C4-2B (cell line): ENCODE data around the gene HIP1.
"Not testable (repeated sequence)": the region's sequence is repeated elsewhere in the genome, so short reads cannot be mapped to it uniquely, and the experiment has no call there.

Experiments used
- H3K27ac ChIP-seq: fragments of 450-650 bp; 2 replicates; pipeline ENCODE4 v1.5.1; 2017
- CTCF ChIP-seq: fragments of 450-650 bp; conservative IDR thresholded peaks from 2 replicates; pipeline ENCODE4 v1.5.1; 2017; ENCODE audit warnings: mild to moderate bottlenecking
- ZFX ChIP-seq: fragments of 450-650 bp; IDR thresholded peaks from 2 replicates; pipeline ENCODE4 v1.6.1; 2017

HIP1 gene

DNA sequence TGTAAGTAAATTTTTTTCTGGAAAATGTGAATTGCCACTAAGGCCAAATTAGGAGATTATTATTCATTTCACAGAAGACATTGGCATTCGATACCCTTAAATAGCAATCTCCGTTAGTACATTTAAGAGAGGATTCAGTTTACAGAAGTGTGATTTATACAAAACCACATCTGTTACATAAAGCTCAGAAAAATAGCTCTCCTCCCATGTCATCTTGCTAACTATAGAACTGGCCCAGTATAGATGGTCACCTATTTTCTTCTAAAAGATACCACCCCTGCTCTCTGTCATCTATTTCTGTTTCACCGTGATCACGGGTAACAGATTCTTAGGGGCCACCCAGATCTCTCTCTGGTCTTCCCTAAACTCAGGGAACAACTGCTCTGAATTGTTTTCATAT lies 119.1 kb downstream of the HIP1 start:
- no peak overlapping the region for H3K27ac ChIP-seq
- TF ChIP-seq CTCF (no peak), ZFX (no peak)

GRCh38 chr7:75617634-75618234 lies 121.0 kb downstream of the HIP1 start:
- H3K27ac ChIP-seq: no peak overlapping the region
- no peak for TF ChIP-seq CTCF
- TF ChIP-seq ZFX: no peak

GRCh38 chr7:75616421-75617167 lies 122.1 kb downstream of the HIP1 start:
- TF ChIP-seq ZFX: no peak
- no peak for TF ChIP-seq CTCF
- H3K27ac ChIP-seq: no peak overlapping the region

GRCh38 chr7:75614401-75614800 lies 124.3 kb downstream of the HIP1 start:
- TF ChIP-seq ZFX: no peak
- TF ChIP-seq CTCF: no peak
- no peak overlapping the region for H3K27ac ChIP-seq

GRCh38 chr7:75613351-75613750 lies 125.4 kb downstream of the HIP1 start:
- no peak overlapping the region for H3K27ac ChIP-seq
- TF ChIP-seq CTCF (no peak), ZFX (no peak)

GRCh38 chr7:75611557-75612178 lies 127.1 kb downstream of the HIP1 start:
- peak overlapping the region; percentile 81 for H3K27ac ChIP-seq
- TF ChIP-seq ZFX (peak; percentile 82; the same call in 1 of the 2 replicates), CTCF (no peak)

DNA sequence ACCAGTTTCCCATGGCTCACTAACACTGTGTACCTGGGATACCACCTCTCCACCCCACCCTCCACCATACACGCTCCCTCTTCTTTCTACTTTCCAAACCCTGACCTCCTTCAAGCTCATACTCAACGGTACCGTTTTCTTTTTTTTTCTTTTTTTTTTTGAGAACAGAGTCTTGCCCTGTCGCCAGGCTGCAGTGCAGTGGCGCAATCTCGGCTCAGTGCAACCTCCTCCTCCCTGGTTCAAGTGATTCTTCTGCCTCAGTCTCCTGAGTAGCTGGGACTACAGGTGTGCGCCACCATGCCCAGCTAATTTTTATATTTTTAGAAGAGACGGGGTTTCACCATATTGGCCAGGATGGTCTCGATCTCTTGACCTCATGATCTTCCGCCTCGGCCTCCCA lies 129.3 kb downstream of the HIP1 start:
- H3K27ac ChIP-seq: not testable (repeated sequence)
